ENCODE measurements around the gene CRYAA.

- TF ChIP-seq, protein P1, sequence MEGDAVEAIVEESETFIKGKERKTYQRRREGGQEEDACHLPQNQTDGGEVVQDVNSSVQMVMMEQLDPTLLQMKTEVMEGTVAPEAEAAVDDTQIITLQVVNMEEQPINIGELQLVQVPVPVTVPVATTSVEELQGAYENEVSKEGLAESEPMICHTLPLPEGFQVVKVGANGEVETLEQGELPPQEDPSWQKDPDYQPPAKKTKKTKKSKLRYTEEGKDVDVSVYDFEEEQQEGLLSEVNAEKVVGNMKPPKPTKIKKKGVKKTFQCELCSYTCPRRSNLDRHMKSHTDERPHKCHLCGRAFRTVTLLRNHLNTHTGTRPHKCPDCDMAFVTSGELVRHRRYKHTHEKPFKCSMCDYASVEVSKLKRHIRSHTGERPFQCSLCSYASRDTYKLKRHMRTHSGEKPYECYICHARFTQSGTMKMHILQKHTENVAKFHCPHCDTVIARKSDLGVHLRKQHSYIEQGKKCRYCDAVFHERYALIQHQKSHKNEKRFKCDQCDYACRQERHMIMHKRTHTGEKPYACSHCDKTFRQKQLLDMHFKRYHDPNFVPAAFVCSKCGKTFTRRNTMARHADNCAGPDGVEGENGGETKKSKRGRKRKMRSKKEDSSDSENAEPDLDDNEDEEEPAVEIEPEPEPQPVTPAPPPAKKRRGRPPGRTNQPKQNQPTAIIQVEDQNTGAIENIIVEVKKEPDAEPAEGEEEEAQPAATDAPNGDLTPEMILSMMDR (IDR thresholded peaks at IDR 0.05 in 2 of 3, conservative IDR thresholded peaks at IDR 0.05 in 1 of 3; ENCODE audit: borderline replicate concordance in 1 of 3, insufficient read depth in 1 of 3, low read depth in 2 of 3, low read length in 2 of 3), result no peak
- TF ChIP-seq POLR2AphosphoS5 (IDR thresholded peaks at IDR 0.05; ENCODE audit: low read depth, low read length) (no peak), MAX (IDR thresholded peaks at IDR 0.05) (no peak), REST (IDR thresholded peaks at IDR 0.05; ENCODE audit: low read depth) (no peak), POLR2A (IDR thresholded peaks at IDR 0.05; ENCODE audit: borderline replicate concordance, extremely low read depth, insufficient read depth, insufficient read length) (no peak), EZH2 (IDR thresholded peaks at IDR 0.05) (no peak), JUND (IDR thresholded peaks at IDR 0.05) (no peak), RAD21 (IDR thresholded peaks at IDR 0.05; ENCODE audit: low read depth) (no peak), EZH2phosphoT487 (IDR thresholded peaks at IDR 0.05; ENCODE audit: borderline replicate concordance) (no peak), SIN3A (IDR thresholded peaks at IDR 0.05; ENCODE audit: low read depth) (no peak), FOSL1 (IDR thresholded peaks at IDR 0.05; ENCODE audit: low read depth) (no peak)
- TF ChIP-seq, protein P2, sequence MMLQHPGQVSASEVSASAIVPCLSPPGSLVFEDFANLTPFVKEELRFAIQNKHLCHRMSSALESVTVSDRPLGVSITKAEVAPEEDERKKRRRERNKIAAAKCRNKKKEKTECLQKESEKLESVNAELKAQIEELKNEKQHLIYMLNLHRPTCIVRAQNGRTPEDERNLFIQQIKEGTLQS (IDR thresholded peaks at IDR 0.05), result no peak
- TF ChIP-seq, protein P3, sequence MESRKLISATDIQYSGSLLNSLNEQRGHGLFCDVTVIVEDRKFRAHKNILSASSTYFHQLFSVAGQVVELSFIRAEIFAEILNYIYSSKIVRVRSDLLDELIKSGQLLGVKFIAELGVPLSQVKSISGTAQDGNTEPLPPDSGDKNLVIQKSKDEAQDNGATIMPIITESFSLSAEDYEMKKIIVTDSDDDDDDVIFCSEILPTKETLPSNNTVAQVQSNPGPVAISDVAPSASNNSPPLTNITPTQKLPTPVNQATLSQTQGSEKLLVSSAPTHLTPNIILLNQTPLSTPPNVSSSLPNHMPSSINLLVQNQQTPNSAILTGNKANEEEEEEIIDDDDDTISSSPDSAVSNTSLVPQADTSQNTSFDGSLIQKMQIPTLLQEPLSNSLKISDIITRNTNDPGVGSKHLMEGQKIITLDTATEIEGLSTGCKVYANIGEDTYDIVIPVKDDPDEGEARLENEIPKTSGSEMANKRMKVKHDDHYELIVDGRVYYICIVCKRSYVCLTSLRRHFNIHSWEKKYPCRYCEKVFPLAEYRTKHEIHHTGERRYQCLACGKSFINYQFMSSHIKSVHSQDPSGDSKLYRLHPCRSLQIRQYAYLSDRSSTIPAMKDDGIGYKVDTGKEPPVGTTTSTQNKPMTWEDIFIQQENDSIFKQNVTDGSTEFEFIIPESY (IDR thresholded peaks at IDR 0.05; ENCODE audit: extremely low read depth, insufficient replicate concordance, low read length), result no peak
These were observed 37.6 kb downstream of the CRYAA start for GRCh38 chr21:43206231-43207042.
